SK-N-SH treated with all-trans-retinoic acid at 6 μM for 48 hours (cell line): ENCODE results near the gene MFSD6.

Source experiments
- ATAC-seq: fragments of 200-7000 bp; cut with Tn5 transposase; 3 replicates; pipeline ENCODE4 v1.9.1; 2020; ENCODE audit warnings: mild to moderate bottlenecking, moderate library complexity
- ARNTL ChIP-seq: fragments of 450-650 bp; formaldehyde crosslinking; IDR thresholded peaks from 2 replicates; pipeline ENCODE4 v1.5.0; 2020; ENCODE audit warnings: low read depth, mild to moderate bottlenecking, moderate library complexity, borderline replicate concordance
- BACH2 ChIP-seq: fragments of 250-450 bp; sonication (Bioruptor Pico); IDR thresholded peaks from 2 replicates; pipeline ENCODE4 v1.9.0; 2021; ENCODE audit warnings: mild to moderate bottlenecking, borderline replicate concordance
- CREB5 ChIP-seq: fragments of 250-450 bp; sonication (Bioruptor Pico); IDR thresholded peaks from 2 replicates; pipeline ENCODE4 v1.5.1; 2020; ENCODE audit warnings: low read depth, mild to moderate bottlenecking, moderate library complexity
- CSDC2 ChIP-seq: fragments of 250-450 bp; sonication (Bioruptor Pico); IDR thresholded peaks from 2 replicates; pipeline ENCODE4 v1.5.0; 2020; ENCODE audit warnings: mild to moderate bottlenecking, moderate library complexity
- CSRNP3 ChIP-seq: fragments of 250-450 bp; sonication (Bioruptor Pico); IDR thresholded peaks from 2 replicates; pipeline ENCODE4 v1.5.1; 2021; ENCODE audit warnings: mild to moderate bottlenecking, moderate library complexity
- ESRRG ChIP-seq: fragments of 250-450 bp; sonication (Bioruptor Pico); IDR thresholded peaks from 2 replicates; pipeline ENCODE4 v1.6.1; 2021; ENCODE audit warnings: mild to moderate bottlenecking
- GLIS3 ChIP-seq: fragments of 250-450 bp; sonication (Bioruptor Pico); IDR thresholded peaks from 2 replicates; pipeline ENCODE4 v1.5.0; 2020; ENCODE audit warnings: mild to moderate bottlenecking, moderate library complexity
- ISL1 ChIP-seq: fragments of 250-450 bp; sonication (Bioruptor Pico); IDR thresholded peaks from 2 replicates; pipeline ENCODE4 v2.1.2; 2022; ENCODE audit warnings: mild to moderate bottlenecking, moderate library complexity
- OSR1 ChIP-seq: fragments of 250-450 bp; sonication (Bioruptor Pico); IDR thresholded peaks from 2 replicates; pipeline ENCODE4 v1.8.0; 2022; ENCODE audit warnings: moderate library complexity, mild to moderate bottlenecking, inconsistent platforms
- PATZ1 ChIP-seq: fragments of 250-450 bp; sonication (Bioruptor Pico); IDR thresholded peaks from 2 replicates; pipeline ENCODE4 v1.8.0; 2020; ENCODE audit warnings: mild to moderate bottlenecking, moderate library complexity, borderline replicate concordance
- POU6F1 ChIP-seq: fragments of 250-450 bp; sonication (Bioruptor Pico); IDR thresholded peaks from 2 replicates; pipeline ENCODE4 v1.8.0; 2021; ENCODE audit warnings: low read depth, mild to moderate bottlenecking, moderate library complexity, borderline replicate concordance
- PPARA ChIP-seq: fragments of 250-450 bp; sonication (Bioruptor Pico); IDR thresholded peaks from 2 replicates; pipeline ENCODE4 v1.5.0; 2020; ENCODE audit warnings: mild to moderate bottlenecking, borderline replicate concordance
- RARB ChIP-seq: fragments of 250-450 bp; sonication (Bioruptor Pico); IDR thresholded peaks from 2 replicates; pipeline ENCODE4 v1.8.0; 2021; ENCODE audit warnings: mild to moderate bottlenecking, moderate library complexity
- SNAI2 ChIP-seq: fragments of 250-450 bp; sonication (Bioruptor Pico); IDR thresholded peaks from 2 replicates; pipeline ENCODE4 v1.5.0; 2020; ENCODE audit warnings: mild to moderate bottlenecking, moderate library complexity
- TCF4 ChIP-seq: fragments of 250-450 bp; sonication (Bioruptor Pico); IDR thresholded peaks from 2 replicates; pipeline ENCODE4 v1.8.0; 2021; ENCODE audit warnings: mild to moderate bottlenecking, moderate library complexity, borderline replicate concordance
- TOX ChIP-seq: fragments of 250-450 bp; sonication (Bioruptor Pico); IDR thresholded peaks from 2 replicates; pipeline ENCODE4 v1.8.0; 2021; ENCODE audit warnings: mild to moderate bottlenecking, moderate library complexity, borderline replicate concordance
- TSHZ2 ChIP-seq: fragments of 250-450 bp; sonication (Bioruptor Pico); IDR thresholded peaks from 2 replicates; pipeline ENCODE4 v1.5.0; 2020; ENCODE audit warnings: mild to moderate bottlenecking, moderate library complexity
- ZC3H10 ChIP-seq: fragments of 250-450 bp; sonication (Bioruptor Pico); IDR thresholded peaks from 2 replicates; pipeline ENCODE4 v1.5.1; 2021; ENCODE audit warnings: mild to moderate bottlenecking, moderate library complexity
- ZFP3 ChIP-seq: fragments of 250-450 bp; sonication (Bioruptor Pico); IDR thresholded peaks from 2 replicates; pipeline ENCODE4 v1.5.0; 2020; ENCODE audit warnings: mild to moderate bottlenecking, moderate library complexity
- ZFP30 ChIP-seq: fragments of 450-650 bp; formaldehyde crosslinking; IDR thresholded peaks from 2 replicates; pipeline ENCODE4 v1.5.0; 2022; ENCODE audit warnings: mild to moderate bottlenecking, moderate library complexity
- ZNF565 ChIP-seq: fragments of 450-650 bp; formaldehyde crosslinking; conservative IDR thresholded peaks from 2 replicates; pipeline ENCODE4 v1.5.0; 2020; ENCODE audit warnings: low read depth, mild to moderate bottlenecking, moderate library complexity
- ZNF70 ChIP-seq: fragments of 450-650 bp; formaldehyde crosslinking; IDR thresholded peaks from 2 replicates; pipeline ENCODE4 v1.5.0; 2020; ENCODE audit warnings: mild to moderate bottlenecking, moderate library complexity
- ZNF8 ChIP-seq: fragments of 450-650 bp; formaldehyde crosslinking; IDR thresholded peaks from 2 replicates; pipeline ENCODE4 v1.5.0; 2020; ENCODE audit warnings: mild to moderate bottlenecking, moderate library complexity

The MFSD6 gene

GRCh38 chr2:190535586-190535985 lies 127.4 kb downstream of the MFSD6 start:
- ATAC-seq, result peak; percentile 11; the same call in 1 of the 3 replicates
- no peak for TF ChIP-seq CREB5
- TF ChIP-seq ZFP30 (CRISPR knock-in tag), result no peak
- TF ChIP-seq SNAI2, result no peak
- TF ChIP-seq BACH2 (CRISPR knock-in tag), result no peak
- no peak for TF ChIP-seq TSHZ2 (CRISPR knock-in tag)
- no peak for TF ChIP-seq CSDC2
- TF ChIP-seq RARB (CRISPR knock-in tag), result no peak
- TF ChIP-seq ISL1 (CRISPR knock-in tag), result no peak
- TF ChIP-seq GLIS3 (CRISPR knock-in tag), result no peak
- no peak for TF ChIP-seq TOX (CRISPR knock-in tag)
- no peak for TF ChIP-seq ZNF565
- TF ChIP-seq PATZ1, result no peak
- TF ChIP-seq ZFP3 (CRISPR knock-in tag), result no peak
- TF ChIP-seq OSR1 (CRISPR knock-in tag), result no peak
- no peak for TF ChIP-seq ARNTL (CRISPR knock-in tag)

- TF ChIP-seq TOX (CRISPR knock-in tag), result no peak
- TF ChIP-seq POU6F1 (CRISPR knock-in tag), result no peak
- no peak for TF ChIP-seq ZC3H10 (CRISPR knock-in tag)
- no peak for TF ChIP-seq SNAI2
- no peak for TF ChIP-seq ZFP3 (CRISPR knock-in tag)
- TF ChIP-seq CREB5, result no peak
- TF ChIP-seq TCF4, result no peak
- TF ChIP-seq TSHZ2 (CRISPR knock-in tag), result no peak
- no peak for TF ChIP-seq ARNTL (CRISPR knock-in tag)
- TF ChIP-seq ZNF565, result no peak
- no peak for TF ChIP-seq PPARA
- no peak for TF ChIP-seq OSR1 (CRISPR knock-in tag)
- no peak for TF ChIP-seq ESRRG (CRISPR knock-in tag)
- no peak for TF ChIP-seq ZNF70 (CRISPR knock-in tag)
- no peak for TF ChIP-seq CSRNP3 (CRISPR knock-in tag)
- TF ChIP-seq CSDC2, result no peak
- no peak for TF ChIP-seq GLIS3 (CRISPR knock-in tag)
- no peak for TF ChIP-seq ZNF8 (CRISPR knock-in tag)
- TF ChIP-seq ISL1 (CRISPR knock-in tag), result no peak
- ATAC-seq, result no peak
These were observed 129.6 kb downstream of the MFSD6 start for GRCh38 chr2:190537765-190538164.
